ENCODE results near the gene ADPRHL1. TPM values are rescaled to one million over a fixed set of nuclear protein-coding genes. Genes with fewer than 3 reads are reported as not detected.
"Not testable (repeated sequence)": the region's sequence is repeated elsewhere in the genome, so short reads cannot be mapped to it uniquely, and the experiment has no call there.

The ADPRHL1 gene
- total RNA-seq, 1 donor from 2014 or later = 0.62 TPM

- peaks cover 26% of the 10 kb centered on the region for H3K36me3 Mint-ChIP-seq (ENCODE audit: low read depth)
- no peaks in the 10 kb centered on the region for H3K9me3 Mint-ChIP-seq
- no peak overlapping the region for H3K27ac Mint-ChIP-seq
- H3K27me3 Mint-ChIP-seq (ENCODE audit: insufficient read depth) = no peaks in the 10 kb centered on the region
- H3K4me3 Mint-ChIP-seq = no peak overlapping the region
- intact Hi-C loops (cut with micrococcal nuclease) = no loop called here
- no peaks in the 10 kb centered on the region for H3K4me1 Mint-ChIP-seq (ENCODE audit: low read depth)
- no peak for DNase-seq (ENCODE audit: low spot score)
These were observed 19.2 kb upstream of the ADPRHL1 start for GRCh38 chr13:113472355-113473025.

- no peak overlapping the region for H3K4me3 Mint-ChIP-seq
- H3K27me3 Mint-ChIP-seq (ENCODE audit: insufficient read depth) = no peaks in the 10 kb centered on the region
- H3K4me1 Mint-ChIP-seq (ENCODE audit: low read depth) = no peaks in the 10 kb centered on the region
- H3K27ac Mint-ChIP-seq = no peak overlapping the region
- intact Hi-C loops (cut with micrococcal nuclease) = no loop called here
- DNase-seq (ENCODE audit: low spot score) = no peak
- H3K36me3 Mint-ChIP-seq (ENCODE audit: low read depth) = peaks cover 27% of the 10 kb centered on the region
- no peaks in the 10 kb centered on the region for H3K9me3 Mint-ChIP-seq
These were observed 18.6 kb upstream of the ADPRHL1 start for GRCh38 chr13:113471844-113472243.

DNA sequence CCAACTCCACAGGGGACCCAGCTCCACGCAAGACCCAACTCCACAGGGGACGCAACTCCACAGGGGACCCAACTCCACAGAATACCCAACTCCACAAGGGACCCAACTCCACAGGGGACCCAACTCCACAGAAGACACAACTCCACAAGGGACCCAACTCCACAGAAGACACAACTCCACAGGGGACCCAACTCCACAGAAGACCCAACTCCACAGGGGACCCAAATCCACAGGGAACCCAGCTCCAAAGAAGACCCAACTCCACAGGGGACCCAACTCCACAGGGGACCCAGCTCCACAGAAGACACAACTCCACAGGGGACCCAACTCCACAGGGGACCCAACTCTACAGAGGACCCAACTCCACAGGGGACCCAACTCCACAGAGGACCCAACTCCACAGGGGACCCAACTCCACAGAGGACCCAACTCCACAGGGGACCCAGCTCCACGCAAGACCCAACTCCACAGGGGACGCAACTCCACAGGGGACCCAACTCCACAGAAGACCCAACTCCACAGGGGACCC lies 17.4 kb upstream of the ADPRHL1 start:
- H3K27me3 Mint-ChIP-seq (ENCODE audit: insufficient read depth); intact Hi-C loops (cut with micrococcal nuclease); H3K27ac Mint-ChIP-seq; DNase-seq (ENCODE audit: low spot score); H3K4me3 Mint-ChIP-seq; H3K4me1 Mint-ChIP-seq (ENCODE audit: low read depth); H3K9me3 Mint-ChIP-seq: not testable (repeated sequence)
- peaks cover 21% of the 10 kb centered on the region for H3K36me3 Mint-ChIP-seq (ENCODE audit: low read depth)

DNA sequence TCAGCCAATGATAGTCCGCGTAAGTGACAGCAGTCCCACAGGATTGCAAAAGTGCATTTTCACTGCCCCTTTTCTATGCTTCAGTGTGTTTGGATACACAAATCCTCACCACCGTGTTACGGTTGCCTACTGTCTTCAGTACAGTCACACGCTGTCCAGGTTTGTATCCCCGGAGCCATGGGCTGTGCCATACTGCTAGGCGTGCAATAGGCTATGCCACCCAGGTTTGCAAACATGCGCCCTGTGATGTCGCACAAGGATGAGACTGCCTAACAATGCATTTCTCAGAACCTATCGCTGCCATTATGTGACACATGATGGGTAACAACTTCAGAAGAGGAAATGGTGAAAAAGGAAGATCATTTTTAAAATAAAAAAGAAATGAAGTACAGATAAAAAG lies 16.8 kb upstream of the ADPRHL1 start:
- Mint-ChIP-seq H3K27ac (no peak overlapping the region), H3K4me3 (no peak overlapping the region)

DNA sequence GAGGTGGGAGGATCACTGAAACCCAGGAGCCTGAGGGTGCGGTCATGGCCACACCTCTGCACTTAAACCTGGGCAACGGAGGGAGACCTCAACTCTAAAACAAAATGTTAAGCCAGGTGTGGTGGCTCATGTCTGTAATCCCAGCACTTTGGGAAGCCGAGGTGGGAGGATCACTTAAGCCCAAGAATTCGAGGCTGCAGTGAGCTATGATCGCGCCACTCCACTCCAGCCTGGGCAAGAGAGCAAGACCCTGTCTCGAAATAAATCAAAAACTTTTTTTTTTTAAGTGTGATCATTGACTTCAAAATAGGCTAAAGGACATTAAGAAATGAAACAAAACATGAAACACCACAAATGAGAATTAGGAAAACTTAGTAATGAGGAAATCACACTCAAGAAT lies 16.3 kb upstream of the ADPRHL1 start:
- peaks cover 18% of the 10 kb centered on the region for H3K36me3 Mint-ChIP-seq (ENCODE audit: low read depth)
- no peak overlapping the region for H3K27ac Mint-ChIP-seq
- intact Hi-C loops (cut with micrococcal nuclease) = no loop called here
- H3K9me3 Mint-ChIP-seq = no peaks in the 10 kb centered on the region
- no peaks in the 10 kb centered on the region for H3K27me3 Mint-ChIP-seq (ENCODE audit: insufficient read depth)
- no peak overlapping the region for H3K4me3 Mint-ChIP-seq
- DNase-seq (ENCODE audit: low spot score) = no peak
- no peaks in the 10 kb centered on the region for H3K4me1 Mint-ChIP-seq (ENCODE audit: low read depth)

More for the DNA sequence above, 16.8 kb upstream of the ADPRHL1 start:
- no peaks in the 10 kb centered on the region for H3K9me3 Mint-ChIP-seq
- H3K4me1 Mint-ChIP-seq (ENCODE audit: low read depth) = no peaks in the 10 kb centered on the region
- H3K36me3 Mint-ChIP-seq (ENCODE audit: low read depth) = peaks cover 20% of the 10 kb centered on the region
- no peak for DNase-seq (ENCODE audit: low spot score)
- H3K27me3 Mint-ChIP-seq (ENCODE audit: insufficient read depth) = no peaks in the 10 kb centered on the region
- intact Hi-C loops (cut with micrococcal nuclease) = no loop called here

GRCh38 chr13:113468472-113469201 lies 15.3 kb upstream of the ADPRHL1 start:
- no peak overlapping the region for H3K4me3 Mint-ChIP-seq
- no peak overlapping the region for H3K27ac Mint-ChIP-seq
- H3K27me3 Mint-ChIP-seq (ENCODE audit: insufficient read depth) = no peaks in the 10 kb centered on the region
- intact Hi-C loops (cut with micrococcal nuclease) = no loop called here
- no peak for DNase-seq (ENCODE audit: low spot score)
- H3K4me1 Mint-ChIP-seq (ENCODE audit: low read depth) = no peaks in the 10 kb centered on the region
- H3K9me3 Mint-ChIP-seq = no peaks in the 10 kb centered on the region
- peaks cover 17% of the 10 kb centered on the region for H3K36me3 Mint-ChIP-seq (ENCODE audit: low read depth)

DNA sequence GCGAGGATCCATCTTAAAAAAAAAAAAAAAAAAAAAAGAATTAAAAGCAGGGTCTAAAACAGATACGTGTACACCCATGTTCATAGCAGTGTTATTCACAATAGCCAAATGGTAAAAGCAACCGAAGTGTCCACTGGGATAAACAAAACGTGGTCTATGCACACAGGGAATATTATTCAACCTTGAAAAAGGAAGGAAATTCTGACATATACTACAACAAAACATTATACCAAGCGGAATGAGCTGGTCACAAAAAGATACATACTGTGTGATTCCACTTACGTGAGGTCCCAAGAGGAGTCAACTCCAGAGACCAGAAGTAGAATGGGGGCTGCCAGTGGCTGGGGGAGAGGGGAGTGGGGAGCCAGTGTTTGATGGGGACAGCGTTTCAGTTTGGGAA lies 14.7 kb upstream of the ADPRHL1 start:
- Mint-ChIP-seq H3K27ac (no peak overlapping the region), H3K4me3 (no peak overlapping the region)

GRCh38 chr13:113466383-113466782 lies 13.1 kb upstream of the ADPRHL1 start:
- Mint-ChIP-seq H3K36me3 (ENCODE audit: low read depth) (peaks cover 10% of the 10 kb centered on the region), H3K27me3 (ENCODE audit: insufficient read depth) (no peaks in the 10 kb centered on the region), H3K9me3 (no peaks in the 10 kb centered on the region), H3K4me3 (no peak overlapping the region), H3K4me1 (ENCODE audit: low read depth) (no peaks in the 10 kb centered on the region), H3K27ac (no peak overlapping the region)
- intact Hi-C loops (cut with micrococcal nuclease) = no loop called here
- DNase-seq (ENCODE audit: low spot score) = no peak

More for the DNA sequence above, 14.7 kb upstream of the ADPRHL1 start:
- H3K27me3 Mint-ChIP-seq (ENCODE audit: insufficient read depth) = no peaks in the 10 kb centered on the region
- intact Hi-C loops (cut with micrococcal nuclease) = no loop called here
- no peaks in the 10 kb centered on the region for H3K9me3 Mint-ChIP-seq
- peaks cover 13% of the 10 kb centered on the region for H3K36me3 Mint-ChIP-seq (ENCODE audit: low read depth)
- DNase-seq (ENCODE audit: low spot score) = no peak
- no peaks in the 10 kb centered on the region for H3K4me1 Mint-ChIP-seq (ENCODE audit: low read depth)

- Mint-ChIP-seq H3K36me3 (ENCODE audit: low read depth) (peaks cover 6% of the 10 kb centered on the region), H3K4me1 (ENCODE audit: low read depth) (no peaks in the 10 kb centered on the region), H3K27ac (no peak overlapping the region), H3K27me3 (ENCODE audit: insufficient read depth) (no peaks in the 10 kb centered on the region), H3K9me3 (no peaks in the 10 kb centered on the region), H3K4me3 (no peak overlapping the region)
- no peak for DNase-seq (ENCODE audit: low spot score)
- intact Hi-C loops (cut with micrococcal nuclease) = no loop called here
These were observed 12.0 kb upstream of the ADPRHL1 start for GRCh38 chr13:113465300-113465699.

DNA sequence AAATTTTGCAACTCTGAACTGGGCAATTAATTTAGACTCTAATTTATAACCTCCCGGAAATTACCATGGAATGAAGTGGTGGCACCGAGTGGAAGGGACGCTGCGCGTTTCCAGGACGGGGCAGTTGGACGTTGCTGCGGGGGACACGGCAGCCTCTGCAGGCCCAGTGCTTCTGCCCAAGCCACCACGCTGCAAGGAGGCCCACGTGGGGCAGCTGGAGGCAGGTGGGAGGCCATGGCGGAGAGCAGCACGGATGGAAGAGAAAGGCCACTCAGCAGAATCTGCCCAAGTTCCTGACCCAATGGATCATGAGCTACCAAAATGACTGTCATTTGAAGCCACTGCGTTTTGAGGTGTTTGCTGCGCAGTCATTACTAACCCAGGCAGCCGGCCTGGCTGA lies 11.2 kb upstream of the ADPRHL1 start:
- H3K27ac Mint-ChIP-seq = no peak overlapping the region
- DNase-seq (ENCODE audit: low spot score) = no peak
- no peak overlapping the region for H3K4me3 Mint-ChIP-seq
- no peaks in the 10 kb centered on the region for H3K27me3 Mint-ChIP-seq (ENCODE audit: insufficient read depth)
- H3K4me1 Mint-ChIP-seq (ENCODE audit: low read depth) = no peaks in the 10 kb centered on the region
- peaks cover 11% of the 10 kb centered on the region for H3K36me3 Mint-ChIP-seq (ENCODE audit: low read depth)
- no peaks in the 10 kb centered on the region for H3K9me3 Mint-ChIP-seq
- intact Hi-C loops (cut with micrococcal nuclease) = no loop called here

GRCh38 chr13:113461022-113461751 lies 7.9 kb upstream of the ADPRHL1 start:
- H3K36me3 Mint-ChIP-seq (ENCODE audit: low read depth) = peaks cover 8% of the 10 kb centered on the region
- H3K27ac Mint-ChIP-seq = no peak overlapping the region
- intact Hi-C loops (cut with micrococcal nuclease) = no loop called here
- H3K4me3 Mint-ChIP-seq = no peak overlapping the region
- DNase-seq (ENCODE audit: low spot score) = no peak
- H3K4me1 Mint-ChIP-seq (ENCODE audit: low read depth) = no peaks in the 10 kb centered on the region
- H3K9me3 Mint-ChIP-seq = no peaks in the 10 kb centered on the region
- no peaks in the 10 kb centered on the region for H3K27me3 Mint-ChIP-seq (ENCODE audit: insufficient read depth)

GRCh38 chr13:113460599-113460998 lies 7.3 kb upstream of the ADPRHL1 start:
- intact Hi-C loops (cut with micrococcal nuclease) = no loop called here

GRCh38 chr13:113460064-113460555 lies 6.8 kb upstream of the ADPRHL1 start:
- Mint-ChIP-seq H3K4me3 (no peak overlapping the region), H3K36me3 (ENCODE audit: low read depth) (peaks cover 10% of the 10 kb centered on the region)
- intact Hi-C loops (cut with micrococcal nuclease) = no loop called here

More at GRCh38 chr13:113460599-113460998, 7.3 kb upstream of the ADPRHL1 start:
- Mint-ChIP-seq H3K36me3 (ENCODE audit: low read depth) (peaks cover 8% of the 10 kb centered on the region), H3K27me3 (ENCODE audit: insufficient read depth) (no peaks in the 10 kb centered on the region), H3K9me3 (no peaks in the 10 kb centered on the region), H3K4me3 (no peak overlapping the region), H3K27ac (no peak overlapping the region), H3K4me1 (ENCODE audit: low read depth) (no peaks in the 10 kb centered on the region)
- no peak for DNase-seq (ENCODE audit: low spot score)

More at GRCh38 chr13:113460064-113460555, 6.8 kb upstream of the ADPRHL1 start:
- DNase-seq (ENCODE audit: low spot score) = no peak
- H3K4me1 Mint-ChIP-seq (ENCODE audit: low read depth) = no peaks in the 10 kb centered on the region
- H3K27me3 Mint-ChIP-seq (ENCODE audit: insufficient read depth) = no peaks in the 10 kb centered on the region
- no peaks in the 10 kb centered on the region for H3K9me3 Mint-ChIP-seq
- H3K27ac Mint-ChIP-seq = no peak overlapping the region

Data from activated T-helper 1 cell treated with anti-CD3 and anti-CD28 coated beads, Interleukin-12 subunit alpha, Interleukin-12 subunit beta, Interleukin-2, Interleukin-4 antibody, amounts not matched to agents 30 ng/mL and 10 ng/mL and 1 ng/mL, durations not matched to agents 14 hours and 24 hours and 36 hours (primary cell).